Measurements from ENCODE around the gene VAV1. TPM values are rescaled to one million over a fixed set of nuclear protein-coding genes. Genes with fewer than 3 reads are reported as not detected.
A peak's percentile ranks its signal among the peaks of the same experiment; 100 is the strongest.

VAV1 gene
- total and polyA plus RNA-seq, 9 of the 15 experiments (the other 6 are each of a cell fraction or from before 2014, with no cell fraction given): 0.46 to 20.1 (median 11.1) TPM

DNA sequence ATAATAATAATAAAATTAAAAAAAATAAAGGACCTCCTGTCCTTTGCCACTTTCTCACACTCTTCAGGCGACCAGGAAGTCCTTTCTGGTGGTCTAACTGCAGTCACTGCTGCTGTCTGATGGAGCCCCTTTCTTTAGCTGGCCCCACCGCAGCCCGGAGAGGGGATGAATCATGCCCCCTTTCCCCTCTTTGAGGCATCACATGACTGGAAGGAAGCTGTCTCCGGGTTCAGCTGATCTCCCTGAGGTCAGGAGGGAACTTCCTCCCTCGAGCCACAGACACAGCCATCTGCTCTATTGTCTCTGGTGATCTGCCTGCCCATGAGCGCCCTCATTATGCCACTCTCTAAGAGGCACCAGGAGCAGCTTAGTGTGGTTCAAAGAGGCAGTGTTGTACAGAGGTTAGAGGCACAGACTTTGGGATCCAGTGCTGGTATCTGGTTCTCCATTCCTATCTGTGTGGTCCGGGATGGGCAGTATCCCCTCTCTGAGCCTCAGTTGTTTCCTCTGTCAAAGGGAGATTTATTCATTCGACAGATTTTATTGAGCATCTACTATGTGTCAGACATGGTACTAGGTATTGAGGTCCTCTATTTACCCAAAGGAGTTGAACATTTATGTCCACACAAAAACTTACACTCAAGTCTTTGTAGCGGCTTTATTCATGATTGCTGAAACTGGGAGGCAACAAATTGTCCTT is 30.0 kb downstream of the VAV1 start (continued):
- TF ChIP-seq, protein P1, sequence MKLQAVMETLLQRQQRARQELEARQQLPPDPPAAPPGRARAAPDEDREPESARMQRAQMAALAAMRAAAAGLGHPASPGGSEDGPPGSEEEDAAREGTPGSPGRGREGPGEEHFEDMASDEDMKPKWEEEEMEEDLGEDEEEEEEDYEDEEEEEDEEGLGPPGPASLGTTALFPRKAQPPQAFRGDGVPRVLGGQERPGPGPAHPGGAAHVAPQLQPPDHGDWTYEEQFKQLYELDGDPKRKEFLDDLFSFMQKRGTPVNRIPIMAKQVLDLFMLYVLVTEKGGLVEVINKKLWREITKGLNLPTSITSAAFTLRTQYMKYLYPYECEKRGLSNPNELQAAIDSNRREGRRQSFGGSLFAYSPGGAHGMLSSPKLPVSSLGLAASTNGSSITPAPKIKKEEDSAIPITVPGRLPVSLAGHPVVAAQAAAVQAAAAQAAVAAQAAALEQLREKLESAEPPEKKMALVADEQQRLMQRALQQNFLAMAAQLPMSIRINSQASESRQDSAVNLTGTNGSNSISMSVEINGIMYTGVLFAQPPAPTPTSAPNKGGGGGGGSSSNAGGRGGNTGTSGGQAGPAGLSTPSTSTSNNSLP (IDR thresholded peaks at IDR 0.05; ENCODE audit: borderline replicate concordance, low read depth, low read length): no peak
- TF ChIP-seq, protein P2, sequence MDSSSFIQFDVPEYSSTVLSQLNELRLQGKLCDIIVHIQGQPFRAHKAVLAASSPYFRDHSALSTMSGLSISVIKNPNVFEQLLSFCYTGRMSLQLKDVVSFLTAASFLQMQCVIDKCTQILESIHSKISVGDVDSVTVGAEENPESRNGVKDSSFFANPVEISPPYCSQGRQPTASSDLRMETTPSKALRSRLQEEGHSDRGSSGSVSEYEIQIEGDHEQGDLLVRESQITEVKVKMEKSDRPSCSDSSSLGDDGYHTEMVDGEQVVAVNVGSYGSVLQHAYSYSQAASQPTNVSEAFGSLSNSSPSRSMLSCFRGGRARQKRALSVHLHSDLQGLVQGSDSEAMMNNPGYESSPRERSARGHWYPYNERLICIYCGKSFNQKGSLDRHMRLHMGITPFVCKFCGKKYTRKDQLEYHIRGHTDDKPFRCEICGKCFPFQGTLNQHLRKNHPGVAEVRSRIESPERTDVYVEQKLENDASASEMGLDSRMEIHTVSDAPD (CRISPR knock-in tag; IDR thresholded peaks at IDR 0.05): no peak
- TF ChIP-seq FOSL1 (tag; conservative IDR thresholded peaks at IDR 0.05): peak; percentile 57; the same call in 1 of the 2 replicates
- TF ChIP-seq SMC3 (conservative IDR thresholded peaks at IDR 0.05; ENCODE audit: insufficient read depth, low read depth, low read length): no peak
- no peak for TF ChIP-seq DDX20 (tag; IDR thresholded peaks at IDR 0.05; ENCODE audit: low read depth)
- TF ChIP-seq, protein P3, sequence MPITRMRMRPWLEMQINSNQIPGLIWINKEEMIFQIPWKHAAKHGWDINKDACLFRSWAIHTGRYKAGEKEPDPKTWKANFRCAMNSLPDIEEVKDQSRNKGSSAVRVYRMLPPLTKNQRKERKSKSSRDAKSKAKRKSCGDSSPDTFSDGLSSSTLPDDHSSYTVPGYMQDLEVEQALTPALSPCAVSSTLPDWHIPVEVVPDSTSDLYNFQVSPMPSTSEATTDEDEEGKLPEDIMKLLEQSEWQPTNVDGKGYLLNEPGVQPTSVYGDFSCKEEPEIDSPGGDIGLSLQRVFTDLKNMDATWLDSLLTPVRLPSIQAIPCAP (CRISPR knock-in tag; IDR thresholded peaks at IDR 0.05; ENCODE audit: borderline replicate concordance): no peak
- TF ChIP-seq SRSF7 (optimal IDR thresholded peaks at IDR 0.05; ENCODE audit: low read depth, low read length): no peak
- no peak for TF ChIP-seq ZSCAN32 (CRISPR knock-in tag; IDR thresholded peaks at IDR 0.05)
- TF ChIP-seq, protein P4, sequence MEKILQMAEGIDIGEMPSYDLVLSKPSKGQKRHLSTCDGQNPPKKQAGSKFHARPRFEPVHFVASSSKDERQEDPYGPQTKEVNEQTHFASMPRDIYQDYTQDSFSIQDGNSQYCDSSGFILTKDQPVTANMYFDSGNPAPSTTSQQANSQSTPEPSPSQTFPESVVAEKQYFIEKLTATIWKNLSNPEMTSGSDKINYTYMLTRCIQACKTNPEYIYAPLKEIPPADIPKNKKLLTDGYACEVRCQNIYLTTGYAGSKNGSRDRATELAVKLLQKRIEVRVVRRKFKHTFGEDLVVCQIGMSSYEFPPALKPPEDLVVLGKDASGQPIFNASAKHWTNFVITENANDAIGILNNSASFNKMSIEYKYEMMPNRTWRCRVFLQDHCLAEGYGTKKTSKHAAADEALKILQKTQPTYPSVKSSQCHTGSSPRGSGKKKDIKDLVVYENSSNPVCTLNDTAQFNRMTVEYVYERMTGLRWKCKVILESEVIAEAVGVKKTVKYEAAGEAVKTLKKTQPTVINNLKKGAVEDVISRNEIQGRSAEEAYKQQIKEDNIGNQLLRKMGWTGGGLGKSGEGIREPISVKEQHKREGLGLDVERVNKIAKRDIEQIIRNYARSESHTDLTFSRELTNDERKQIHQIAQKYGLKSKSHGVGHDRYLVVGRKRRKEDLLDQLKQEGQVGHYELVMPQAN (IDR thresholded peaks at IDR 0.05; ENCODE audit: borderline replicate concordance): no peak
- TF ChIP-seq ETV6 (IDR thresholded peaks at IDR 0.05; ENCODE audit: borderline replicate concordance in 1 of 2, low read depth in 2 of 2, low read length in 1 of 2): no peak
- TF ChIP-seq ETV6 (CRISPR knock-in tag; IDR thresholded peaks at IDR 0.05; ENCODE audit: borderline replicate concordance): no peak
- TF ChIP-seq, protein P5, sequence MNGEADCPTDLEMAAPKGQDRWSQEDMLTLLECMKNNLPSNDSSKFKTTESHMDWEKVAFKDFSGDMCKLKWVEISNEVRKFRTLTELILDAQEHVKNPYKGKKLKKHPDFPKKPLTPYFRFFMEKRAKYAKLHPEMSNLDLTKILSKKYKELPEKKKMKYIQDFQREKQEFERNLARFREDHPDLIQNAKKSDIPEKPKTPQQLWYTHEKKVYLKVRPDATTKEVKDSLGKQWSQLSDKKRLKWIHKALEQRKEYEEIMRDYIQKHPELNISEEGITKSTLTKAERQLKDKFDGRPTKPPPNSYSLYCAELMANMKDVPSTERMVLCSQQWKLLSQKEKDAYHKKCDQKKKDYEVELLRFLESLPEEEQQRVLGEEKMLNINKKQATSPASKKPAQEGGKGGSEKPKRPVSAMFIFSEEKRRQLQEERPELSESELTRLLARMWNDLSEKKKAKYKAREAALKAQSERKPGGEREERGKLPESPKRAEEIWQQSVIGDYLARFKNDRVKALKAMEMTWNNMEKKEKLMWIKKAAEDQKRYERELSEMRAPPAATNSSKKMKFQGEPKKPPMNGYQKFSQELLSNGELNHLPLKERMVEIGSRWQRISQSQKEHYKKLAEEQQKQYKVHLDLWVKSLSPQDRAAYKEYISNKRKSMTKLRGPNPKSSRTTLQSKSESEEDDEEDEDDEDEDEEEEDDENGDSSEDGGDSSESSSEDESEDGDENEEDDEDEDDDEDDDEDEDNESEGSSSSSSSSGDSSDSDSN (IDR thresholded peaks at IDR 0.05; ENCODE audit: borderline replicate concordance in 1 of 2, low read depth in 2 of 2, low read length in 2 of 2): no peak
- TF ChIP-seq, protein P6, sequence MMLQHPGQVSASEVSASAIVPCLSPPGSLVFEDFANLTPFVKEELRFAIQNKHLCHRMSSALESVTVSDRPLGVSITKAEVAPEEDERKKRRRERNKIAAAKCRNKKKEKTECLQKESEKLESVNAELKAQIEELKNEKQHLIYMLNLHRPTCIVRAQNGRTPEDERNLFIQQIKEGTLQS (IDR thresholded peaks at IDR 0.05): no peak
- TF ChIP-seq, protein P6 (CRISPR knock-in tag; conservative IDR thresholded peaks at IDR 0.05): no peak
- TF ChIP-seq, protein P7, sequence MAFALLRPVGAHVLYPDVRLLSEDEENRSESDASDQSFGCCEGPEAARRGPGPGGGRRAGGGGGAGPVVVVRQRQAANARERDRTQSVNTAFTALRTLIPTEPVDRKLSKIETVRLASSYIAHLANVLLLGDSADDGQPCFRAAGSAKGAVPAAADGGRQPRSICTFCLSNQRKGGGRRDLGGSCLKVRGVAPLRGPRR (CRISPR knock-in tag; IDR thresholded peaks at IDR 0.05): no peak

Measured in K562 (cell line).